GM21381 (cell line): Measurements from ENCODE around the gene LAMC3.

Experiments
- ATAC-seq: cut with Tn5 transposase; IDR thresholded peaks from one replicate; pipeline ENCODE4 v1.9.1; 2021; ENCODE audit warnings: mild to moderate bottlenecking, moderate library complexity; ENCODE audit not compliant: unreplicated experiment

LAMC3 gene

GRCh38 chr9:131011274-131012022 is 2.5 kb downstream of the LAMC3 start:
- ATAC-seq = no peak

- ATAC-seq = no peak
Observed at GRCh38 chr9:131012023-131012334, 3.0 kb downstream of the LAMC3 start.

GRCh38 chr9:131012396-131012917 is 3.5 kb downstream of the LAMC3 start:
- ATAC-seq = no peak

- ATAC-seq = no peak
Observed at GRCh38 chr9:131013015-131013755, 4.2 kb downstream of the LAMC3 start.

- ATAC-seq = no peak
Observed at GRCh38 chr9:131013771-131014676, 5.0 kb downstream of the LAMC3 start.

GRCh38 chr9:131015112-131015511 is 6.1 kb downstream of the LAMC3 start:
- ATAC-seq = no peak

GRCh38 chr9:131015876-131016397 is 7.0 kb downstream of the LAMC3 start:
- ATAC-seq = no peak

- no peak for ATAC-seq
Observed at GRCh38 chr9:131017067-131017466, 8.1 kb downstream of the LAMC3 start.

- no peak for ATAC-seq
Observed at GRCh38 chr9:131018621-131019020, 9.6 kb downstream of the LAMC3 start.

GRCh38 chr9:131019388-131020239 is 10.6 kb downstream of the LAMC3 start:
- ATAC-seq = no peak

- ATAC-seq = no peak
Observed at GRCh38 chr9:131020388-131020787, 11.4 kb downstream of the LAMC3 start.

GRCh38 chr9:131020862-131021261 is 11.9 kb downstream of the LAMC3 start:
- ATAC-seq = no peak

- ATAC-seq = no peak
Observed at GRCh38 chr9:131021785-131022184, 12.8 kb downstream of the LAMC3 start.

- no peak for ATAC-seq
Observed at GRCh38 chr9:131024978-131025868, 16.2 kb downstream of the LAMC3 start.

- no peak for ATAC-seq
Observed at GRCh38 chr9:131025953-131026858, 17.2 kb downstream of the LAMC3 start.

GRCh38 chr9:131027048-131027871 is 18.3 kb downstream of the LAMC3 start:
- ATAC-seq = no peak

- no peak for ATAC-seq
Observed at GRCh38 chr9:131027872-131028179, 18.9 kb downstream of the LAMC3 start.
